Middle frontal gyrus (tissue), 1 donor: ENCODE measurements around the gene ARHGAP26.
"Not testable (repeated sequence)": the region's sequence is repeated elsewhere in the genome, so short reads cannot be mapped to it uniquely, and the experiment has no call there.

ENCODE experiments used
- DNase-seq: peaks from one replicate; pipeline ENCODE4 v3.0.0-alpha.2; 2015; ENCODE audit warnings: low spot score; ENCODE audit errors: extremely low spot score

Gene ARHGAP26

GRCh38 chr5:142957528-142957927, 187.4 kb downstream of the ARHGAP26 start:
- DNase-seq: no peak

GRCh38 chr5:142958944-142959682, 188.9 kb downstream of the ARHGAP26 start:
- DNase-seq: no peak

GRCh38 chr5:142959683-142960657, 189.8 kb downstream of the ARHGAP26 start:
- DNase-seq: no peak

GRCh38 chr5:142961440-142962173, 191.4 kb downstream of the ARHGAP26 start:
- DNase-seq: no peak

GRCh38 chr5:142962174-142962533, 192.0 kb downstream of the ARHGAP26 start:
- DNase-seq: no peak

GRCh38 chr5:142965258-142966120, 195.3 kb downstream of the ARHGAP26 start:
- not testable (repeated sequence) for DNase-seq

GRCh38 chr5:142966121-142966420, 195.9 kb downstream of the ARHGAP26 start:
- no peak for DNase-seq

GRCh38 chr5:142969186-142969585, 199.0 kb downstream of the ARHGAP26 start:
- DNase-seq: no peak

GRCh38 chr5:142969624-142970439, 199.7 kb downstream of the ARHGAP26 start:
- DNase-seq: no peak

- no peak for DNase-seq
Observed at GRCh38 chr5:142970440-142971030, 200.4 kb downstream of the ARHGAP26 start.

- no peak for DNase-seq
Observed at GRCh38 chr5:142971303-142972013, 201.3 kb downstream of the ARHGAP26 start.

- no peak for DNase-seq
Observed at GRCh38 chr5:142972064-142972570, 201.9 kb downstream of the ARHGAP26 start.

GRCh38 chr5:142973932-142974331, 203.8 kb downstream of the ARHGAP26 start:
- no peak for DNase-seq

GRCh38 chr5:142974409-142974808, 204.2 kb downstream of the ARHGAP26 start:
- no peak for DNase-seq

- DNase-seq: no peak
Observed at GRCh38 chr5:142976861-142977260, 206.7 kb downstream of the ARHGAP26 start.

- no peak for DNase-seq
Observed at GRCh38 chr5:142977363-142978051, 207.3 kb downstream of the ARHGAP26 start.

- DNase-seq: no peak
Observed at GRCh38 chr5:142978252-142978651, 208.1 kb downstream of the ARHGAP26 start.

GRCh38 chr5:142978726-142979125, 208.5 kb downstream of the ARHGAP26 start:
- no peak for DNase-seq
